ENCODE results near the gene BMPR1A.
"Not testable (repeated sequence)": the region's sequence is repeated elsewhere in the genome, so short reads cannot be mapped to it uniquely, and the experiment has no call there.

- not testable (repeated sequence) for TF ChIP-seq CTCF, POLR2A, EP300 (IDR thresholded peaks at IDR 0.05)
Measured at GRCh38 chr10:86853582-86853981, 97.2 kb downstream of the BMPR1A start.

All from suprapubic skin (tissue), 3 donors.